WI38 (cell line): ENCODE data around the gene PTH1R.

Experiments used
- H3K4me3 ChIP-seq: 2 replicates; pipeline ENCODE4 v1.5.1; 2011; ENCODE audit warnings: low read depth, mild to moderate bottlenecking, control low read depth, low read length
- CTCF ChIP-seq: IDR thresholded peaks from 2 replicates; pipeline ENCODE4 v1.5.1; 2012; ENCODE audit warnings: low read depth, mild to moderate bottlenecking, control low read depth, low read length

The PTH1R gene

DNA sequence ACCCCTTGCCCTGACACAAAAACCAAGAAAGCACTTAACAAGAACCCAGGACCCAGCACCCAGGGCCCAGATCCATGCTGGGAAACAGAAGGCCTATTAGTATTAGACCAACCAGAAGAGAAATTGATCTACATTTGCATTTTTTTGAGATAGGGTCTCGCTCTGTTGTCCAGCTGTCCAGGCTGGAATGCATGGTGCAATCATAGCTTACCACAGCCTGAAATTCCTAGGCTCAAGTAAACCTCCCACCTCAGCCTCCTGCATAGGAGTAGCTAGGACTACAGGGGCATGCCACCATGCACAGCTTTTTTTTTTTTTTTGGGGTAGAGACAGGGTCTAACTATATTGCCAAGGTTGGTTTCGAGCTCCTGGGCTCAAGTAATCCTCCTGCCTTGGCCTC, 72.7 kb downstream of the PTH1R start:
- TF ChIP-seq CTCF: no peak
- H3K4me3 ChIP-seq: no peak overlapping the region

DNA sequence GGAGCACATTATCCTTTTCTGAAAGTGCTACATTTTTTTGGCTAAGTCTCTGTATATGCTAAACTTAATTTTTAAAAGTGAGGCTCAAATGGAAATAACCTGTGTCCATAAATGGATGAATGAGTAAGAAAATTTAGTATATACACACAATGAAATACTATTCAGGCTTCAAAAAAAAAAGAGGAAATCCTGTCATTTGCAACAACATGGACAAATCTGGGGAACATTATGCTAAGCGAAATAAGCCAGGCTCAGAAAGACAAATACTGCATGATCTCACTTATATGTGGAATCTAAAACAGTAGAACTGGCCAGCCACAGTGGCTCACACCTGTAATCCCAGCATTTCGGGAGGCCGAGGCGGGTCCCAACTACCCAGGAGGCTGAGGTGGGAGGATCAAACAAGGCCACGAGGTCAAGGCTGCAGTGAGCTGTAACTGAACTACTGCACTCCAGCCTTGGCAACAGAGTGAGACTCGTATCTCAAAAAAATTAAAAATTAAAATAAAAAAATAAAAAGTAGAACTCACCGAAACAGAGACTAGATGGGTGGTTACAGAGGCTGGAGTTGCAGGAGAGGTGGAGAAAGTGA, 73.2 kb downstream of the PTH1R start:
- TF ChIP-seq CTCF: no peak
- no peak overlapping the region for H3K4me3 ChIP-seq

DNA sequence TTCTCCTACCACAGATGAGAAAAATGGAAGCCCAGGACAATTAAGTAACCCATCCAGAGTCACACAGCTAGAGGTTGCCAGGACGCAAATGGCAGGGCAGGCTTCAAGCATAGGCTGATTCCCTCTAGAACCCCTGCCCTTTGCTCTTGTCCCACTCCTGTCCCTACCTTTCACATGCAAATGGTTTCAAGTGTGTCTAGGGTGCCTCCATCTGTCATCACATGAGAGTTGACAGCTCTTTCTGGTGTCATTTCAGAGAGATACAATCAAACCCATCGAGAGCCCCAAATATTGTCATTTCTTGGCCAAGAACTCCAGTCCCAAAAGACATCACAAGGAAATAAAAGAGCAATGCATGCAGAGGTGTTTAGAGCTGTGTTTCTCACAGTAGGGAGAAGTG, 75.3 kb downstream of the PTH1R start:
- H3K4me3 ChIP-seq: no peak overlapping the region

More for the DNA sequence above, 75.3 kb downstream of the PTH1R start:
- TF ChIP-seq CTCF: no peak
